Suprapubic skin (tissue), 4 donors: Measurements from ENCODE around the gene PRSS12.

ENCODE experiments used
- CTCF ChIP-seq, 2 donors: fragments of 200-600 bp in 1 of 2; fragments of 450-650 bp in 1 of 2; sonication (generic) in 1 of 2; IDR thresholded peaks; one replicate each; pipeline ENCODE4 v1.5.1; 2016 to 2019; ENCODE audit warnings: antibody characterized with exemption in 2 of 2, mild to moderate bottlenecking in 1 of 2, moderate library complexity in 1 of 2
- EP300 ChIP-seq: sonication (generic); formaldehyde crosslinking; IDR thresholded peaks from one replicate; pipeline ENCODE4 v1.6.1; 2017; ENCODE audit warnings: antibody characterized with exemption
- POLR2A ChIP-seq, 2 donors: fragments of 450-650 bp; IDR thresholded peaks; one replicate each; pipeline ENCODE4 v1.6.1; 2017; ENCODE audit warnings: antibody characterized with exemption in 2 of 2, mild to moderate bottlenecking in 2 of 2, moderate library complexity in 2 of 2
- POLR2AphosphoS5 ChIP-seq, 3 donors: sonication (generic); formaldehyde crosslinking; IDR thresholded peaks; one replicate each; pipeline ENCODE4 v1.6.1; 2017; ENCODE audit warnings: antibody characterized with exemption in 3 of 3

GRCh38 chr4:118318931-118319330 lies 33.9 kb downstream of the PRSS12 start:
- TF ChIP-seq CTCF (IDR thresholded peaks at IDR 0.05) (no peak), EP300 (no peak), POLR2A (IDR thresholded peaks at IDR 0.05) (no peak), POLR2AphosphoS5 (IDR thresholded peaks at IDR 0.05) (no peak)
